GM18520 (cell line): ENCODE results near the gene MTERF2.

Experiments
- ATAC-seq: cut with Tn5 transposase; IDR thresholded peaks from one replicate; pipeline ENCODE4 v1.9.1; 2021; ENCODE audit not compliant: unreplicated experiment

Gene MTERF2

DNA sequence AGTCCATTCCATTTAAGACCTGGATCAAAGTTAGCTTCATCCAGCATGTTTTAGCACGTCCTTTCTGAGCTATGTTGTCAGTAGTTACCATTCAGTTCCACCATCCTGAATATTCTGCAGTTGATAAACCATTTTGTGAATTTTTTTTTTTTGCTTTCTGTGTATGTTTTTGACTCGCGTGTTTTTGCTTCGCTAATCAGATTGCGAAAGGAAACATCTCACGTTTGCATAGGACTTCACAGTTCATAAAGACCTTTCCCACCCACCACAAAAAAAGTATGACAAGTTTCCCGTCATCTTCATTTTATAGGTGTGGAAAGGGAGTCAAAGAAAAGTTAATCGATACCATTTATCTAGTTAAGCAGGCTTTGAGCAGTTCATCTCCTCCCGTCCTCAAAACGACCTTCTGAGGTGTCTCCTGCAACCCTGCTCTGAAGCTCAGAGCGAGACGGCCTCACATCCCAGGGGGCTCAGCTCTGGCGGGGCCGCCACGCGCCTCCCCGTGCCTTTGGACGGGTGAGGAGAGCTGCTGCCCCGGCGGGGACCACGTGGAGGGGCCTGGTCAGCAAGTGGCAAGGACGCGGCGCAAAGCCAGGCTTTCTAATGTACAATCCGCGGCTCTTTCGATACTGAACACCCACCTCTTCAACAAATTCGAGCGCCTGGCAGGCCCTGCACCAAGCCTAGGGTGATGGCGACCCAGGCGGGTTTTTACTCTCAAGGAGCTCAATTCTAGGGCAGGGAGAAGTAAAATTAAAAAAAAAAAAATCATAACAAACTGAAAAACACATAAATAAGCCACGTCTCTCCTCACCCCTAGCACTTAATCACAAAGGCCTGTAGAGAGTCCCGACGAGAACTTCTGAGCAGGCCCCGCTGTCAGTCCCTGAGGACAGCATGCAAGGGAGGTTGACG, 32.2 kb downstream of the MTERF2 start:
- no peak for ATAC-seq

DNA sequence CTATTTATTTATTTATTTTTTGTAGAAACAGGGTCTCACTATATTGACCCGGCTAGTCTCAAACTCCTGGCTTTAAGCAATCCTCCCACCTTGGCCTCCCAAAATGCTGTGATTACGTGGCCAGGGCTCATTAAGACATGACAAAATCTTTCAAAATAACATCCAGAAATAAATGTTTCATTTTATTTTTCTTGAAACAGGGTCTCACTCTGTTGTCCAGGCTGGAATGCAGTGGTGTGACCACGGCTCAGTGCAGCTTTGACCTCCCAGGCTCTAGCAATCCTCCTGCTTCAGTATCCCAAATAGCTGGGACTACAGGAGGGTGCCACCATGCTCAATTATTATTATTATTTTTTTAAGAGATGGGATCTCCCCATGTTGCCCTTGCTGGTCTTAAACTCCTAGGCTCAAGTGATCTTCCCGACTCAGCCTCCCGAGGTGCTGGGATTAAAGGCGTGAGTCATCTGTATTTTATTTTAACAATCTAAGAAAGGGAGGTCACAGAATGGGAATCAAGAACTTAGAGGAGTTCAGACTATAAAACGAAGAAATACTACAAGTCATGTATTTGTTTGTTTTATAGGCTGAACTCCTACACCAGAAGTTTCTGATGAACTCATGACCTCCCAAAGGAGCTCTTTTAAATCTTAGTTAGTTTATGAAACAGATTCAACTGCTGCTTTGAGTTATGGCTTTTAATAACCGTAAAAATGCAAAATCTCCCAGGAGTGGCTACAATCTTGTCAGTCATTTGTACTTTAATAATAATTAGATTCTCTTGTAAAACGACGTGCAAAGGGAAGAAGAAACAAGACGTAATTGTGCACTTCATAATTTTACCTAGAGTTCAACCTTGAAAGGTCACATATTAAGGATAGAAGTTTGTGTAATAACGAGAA, 33.3 kb downstream of the MTERF2 start:
- no peak for ATAC-seq

- no peak for ATAC-seq
These were observed 36.4 kb downstream of the MTERF2 start for GRCh38 chr12:106950591-106950990.

GRCh38 chr12:106947461-106947860, 39.5 kb downstream of the MTERF2 start:
- ATAC-seq: no peak

DNA sequence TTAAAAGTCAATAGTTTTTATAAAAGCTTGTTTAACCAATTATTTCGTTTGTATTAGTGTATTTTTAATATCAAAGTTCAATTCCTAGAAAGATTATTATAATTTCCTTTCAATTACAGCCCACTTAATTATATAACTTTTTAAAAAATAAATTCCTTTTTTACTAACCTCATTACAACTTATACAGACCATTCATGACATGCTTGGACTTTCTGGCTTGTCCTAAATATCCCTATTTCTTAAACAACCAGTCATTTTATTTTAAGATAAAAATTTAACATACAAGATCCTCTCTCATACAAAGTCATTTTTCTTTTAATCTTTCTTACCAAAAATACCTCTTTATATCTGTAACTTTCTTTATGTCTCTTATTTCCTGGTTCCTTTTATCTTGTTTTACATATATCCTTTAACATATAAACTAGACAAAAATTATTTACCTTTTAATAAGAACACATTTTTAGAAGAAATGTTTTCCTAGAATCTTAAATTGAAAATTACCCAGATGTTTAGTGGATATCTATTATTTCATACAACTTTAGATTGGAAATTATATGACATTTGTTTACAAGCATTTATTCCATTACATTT, 41.6 kb downstream of the MTERF2 start:
- no peak for ATAC-seq

- ATAC-seq: no peak
These were observed 44.2 kb downstream of the MTERF2 start for GRCh38 chr12:106942775-106943174.

DNA sequence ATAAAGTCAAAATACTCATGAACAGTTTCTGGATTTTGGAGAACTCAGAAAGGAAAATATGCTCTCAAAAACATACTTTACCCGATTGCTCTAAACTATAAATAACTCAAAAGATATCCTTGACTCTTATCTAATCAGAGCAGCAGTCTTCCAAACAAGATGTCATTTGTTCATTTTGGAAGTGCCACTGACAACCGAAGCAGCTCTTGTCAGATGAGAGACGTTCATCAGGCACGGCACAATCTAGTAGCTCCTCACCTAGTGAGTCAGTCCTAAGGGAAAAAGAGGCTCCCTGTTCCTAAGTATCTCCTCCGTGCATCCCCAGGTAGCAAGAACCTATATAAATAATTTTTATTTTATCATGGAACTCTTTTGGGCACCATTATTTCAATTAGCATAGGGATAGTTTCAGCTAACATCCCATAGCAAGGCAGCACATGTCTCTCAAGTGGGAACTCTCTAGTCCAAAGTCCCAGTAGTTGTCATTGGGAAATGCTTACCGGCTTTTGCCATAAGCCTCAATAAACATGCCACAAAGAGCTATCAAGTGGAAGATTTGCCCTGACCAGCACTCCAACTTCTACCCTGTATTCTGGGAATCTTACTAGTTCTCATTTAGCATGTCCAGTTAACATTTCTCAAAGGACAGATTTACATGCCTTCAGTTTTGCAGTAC, 45.3 kb downstream of the MTERF2 start:
- no peak for ATAC-seq

DNA sequence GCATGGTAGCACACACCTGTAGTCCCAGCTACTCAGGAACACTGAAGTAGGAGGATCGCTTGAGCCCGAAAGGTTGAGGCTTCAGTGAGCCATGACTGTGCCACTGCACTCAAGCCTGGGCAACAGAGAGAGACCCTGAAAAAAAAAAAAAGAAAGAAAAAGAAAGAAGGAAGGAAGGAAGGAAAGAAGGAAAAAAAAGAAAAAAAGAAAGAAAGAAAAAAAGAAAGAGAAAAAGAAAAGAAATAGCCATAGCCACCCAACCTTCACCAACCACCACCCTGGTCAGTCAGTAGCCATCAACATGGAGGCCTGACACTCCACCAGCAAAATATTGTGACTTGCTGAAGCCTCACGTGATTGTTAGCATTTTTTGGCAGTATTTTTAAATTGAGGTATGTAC, 52.7 kb downstream of the MTERF2 start:
- ATAC-seq: no peak
